GM19351 (cell line): ENCODE data around the gene SMAD3.

Experiments used
- ATAC-seq: cut with Tn5 transposase; IDR thresholded peaks from one replicate; pipeline ENCODE4 v1.9.1; 2021; ENCODE audit warnings: mild to moderate bottlenecking, moderate library complexity; ENCODE audit not compliant: unreplicated experiment

Gene SMAD3

DNA sequence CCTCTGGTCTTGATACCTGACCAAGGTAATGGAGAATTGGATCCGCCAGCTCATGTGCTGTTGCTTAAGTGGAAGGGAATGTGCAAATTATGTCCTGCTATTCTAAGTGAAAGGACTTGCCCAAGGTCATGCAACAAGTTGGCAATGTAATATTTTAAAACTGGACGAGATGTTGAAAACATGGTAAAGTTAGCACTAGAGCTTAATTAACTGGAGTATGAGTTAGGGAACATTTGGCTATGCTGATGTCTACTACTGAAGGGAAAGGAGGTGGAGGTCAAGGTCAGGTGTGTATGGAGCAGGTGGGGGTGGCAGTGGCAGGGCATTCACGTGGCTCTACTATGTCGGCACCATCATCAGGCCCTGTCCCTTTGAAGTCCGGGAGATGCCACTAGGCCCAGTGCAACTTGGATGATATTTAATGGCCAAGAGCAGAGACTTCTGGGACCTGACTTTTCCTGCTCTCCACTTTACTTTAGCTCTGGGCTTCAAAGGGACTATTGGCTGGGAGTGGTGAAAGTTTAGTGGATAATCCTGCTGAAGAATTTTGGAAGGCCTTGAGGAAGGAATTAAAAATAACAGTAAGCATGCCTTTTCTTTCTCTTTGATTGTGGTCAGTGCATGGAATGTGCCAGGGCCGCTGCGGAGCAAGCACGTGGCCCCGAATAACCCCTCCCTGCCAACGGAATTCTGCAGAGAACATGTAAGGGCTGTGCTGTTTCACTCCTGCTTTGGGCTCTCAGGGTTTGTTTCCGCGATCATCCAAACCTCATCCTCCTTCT, 14.9 kb downstream of the SMAD3 start:
- ATAC-seq = no peak

DNA sequence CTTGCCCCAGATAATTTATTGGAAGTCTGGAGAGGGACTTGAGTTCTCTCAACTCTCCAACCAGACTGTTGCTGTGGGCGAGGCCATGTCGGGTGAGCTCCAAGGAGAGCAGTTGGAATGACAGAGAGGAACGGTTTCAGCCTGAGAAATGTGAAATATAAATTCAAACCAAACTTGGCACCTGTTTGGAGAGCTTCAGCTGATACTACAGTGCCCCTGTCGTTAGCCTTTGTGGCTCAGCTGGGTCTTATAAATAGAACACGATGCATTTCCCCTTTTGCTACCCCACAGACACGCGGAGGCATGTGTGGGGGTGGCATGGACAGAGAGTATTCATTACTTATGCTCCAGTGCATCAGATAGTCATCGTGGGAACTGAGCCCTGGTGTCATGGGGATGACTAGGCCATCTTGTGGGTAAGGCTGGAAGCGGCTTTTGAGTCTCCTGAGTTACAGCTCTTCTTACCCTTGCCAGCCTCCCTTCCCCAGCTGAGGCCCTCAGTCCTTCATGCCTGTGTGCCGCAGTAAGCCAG, 15.6 kb downstream of the SMAD3 start:
- peak; percentile 46 for ATAC-seq

DNA sequence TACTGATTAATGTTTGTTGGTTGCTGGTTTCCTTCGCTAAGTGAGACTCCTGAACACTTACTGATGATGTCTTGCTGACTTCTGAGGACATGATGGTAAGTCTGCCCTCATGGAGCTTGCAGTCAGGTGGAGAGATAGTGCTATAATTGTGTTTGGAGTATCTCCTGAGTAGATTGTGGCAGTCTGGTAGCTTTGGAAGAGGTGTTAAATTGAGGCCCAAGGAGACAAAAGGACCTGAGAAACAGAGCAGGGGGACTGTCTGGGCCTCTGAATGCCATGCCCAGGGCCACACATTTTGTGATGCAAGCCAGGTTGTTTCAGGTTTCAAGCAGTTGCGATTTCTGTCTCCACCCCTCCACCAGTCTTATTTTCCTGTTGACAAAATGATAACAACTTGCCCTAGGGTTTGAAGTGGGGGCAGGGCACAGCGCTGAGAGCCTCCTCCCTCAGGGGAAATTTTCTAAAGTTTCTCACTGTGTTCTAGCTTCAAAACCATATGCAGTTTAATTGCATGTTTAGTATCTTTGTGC, 16.7 kb downstream of the SMAD3 start:
- ATAC-seq = no peak

- no peak for ATAC-seq
Observed at GRCh38 chr15:67083135-67083762, 17.8 kb downstream of the SMAD3 start.

- ATAC-seq = no peak
Observed at GRCh38 chr15:67084561-67084960, 19.2 kb downstream of the SMAD3 start.

DNA sequence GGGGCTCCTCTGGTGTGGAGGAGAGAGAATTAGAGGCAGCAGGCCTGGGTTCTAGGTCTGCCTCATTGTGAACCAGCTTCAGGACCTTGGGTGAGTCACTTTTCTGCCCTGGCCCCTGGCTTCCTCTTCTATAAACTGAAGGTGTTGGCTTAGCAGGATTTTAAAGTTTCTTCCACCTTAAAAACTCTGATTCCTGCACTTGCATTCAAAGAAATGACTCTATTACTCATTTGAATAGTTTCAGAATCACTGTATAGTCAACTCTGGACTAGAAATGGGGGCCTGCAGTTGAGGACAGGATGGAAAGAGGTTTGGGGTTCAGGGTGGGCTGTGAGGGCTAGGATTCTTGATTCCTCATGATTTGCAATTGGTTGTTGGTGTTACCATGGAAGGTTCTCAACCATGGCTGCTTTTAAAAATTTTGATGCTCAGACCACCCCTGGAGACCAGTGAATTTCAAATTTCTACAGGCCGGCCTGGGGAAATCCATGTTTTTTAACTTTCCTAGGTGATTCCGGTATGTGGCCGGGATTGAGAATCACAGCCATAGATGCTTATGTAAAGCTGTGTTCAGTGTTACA, 19.9 kb downstream of the SMAD3 start:
- peak; percentile 27 for ATAC-seq

DNA sequence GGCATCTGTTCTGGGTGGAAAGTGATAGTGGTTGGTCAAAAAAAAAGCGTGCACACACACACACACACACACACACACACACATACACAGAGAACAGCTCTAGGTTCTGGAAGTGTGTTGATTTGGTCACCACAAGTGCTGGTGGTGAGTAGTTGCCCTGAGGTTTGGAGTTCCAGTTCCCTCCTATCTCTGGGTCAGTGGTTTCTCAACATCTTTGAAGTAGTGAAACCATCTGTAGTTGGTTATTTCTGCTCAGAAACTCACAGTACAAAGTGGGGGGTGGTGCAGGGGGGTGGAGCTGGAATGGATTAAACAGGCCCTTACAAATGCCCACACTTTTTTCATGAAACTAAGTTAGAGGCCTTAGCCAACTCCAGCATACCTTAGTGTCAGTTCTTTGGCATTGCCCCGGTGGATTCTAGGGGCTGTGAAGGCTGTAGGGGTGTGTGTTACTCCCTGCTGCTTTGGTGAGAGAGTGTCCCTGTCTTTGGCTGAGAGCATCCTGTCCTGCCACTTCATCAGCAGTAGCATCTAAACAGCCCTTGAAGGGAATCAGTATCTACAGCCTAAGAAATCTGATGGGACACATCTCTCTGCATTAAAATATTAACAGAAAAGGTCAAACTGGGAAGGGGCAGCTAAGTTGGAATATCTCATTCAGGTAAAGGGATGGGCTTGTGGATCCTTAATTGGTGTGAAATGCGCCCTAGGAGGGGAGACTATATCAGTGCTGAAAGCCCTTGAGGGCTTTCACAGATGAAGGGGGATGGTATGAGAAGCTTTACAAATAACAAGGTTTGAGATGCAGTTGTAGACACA, 20.6 kb downstream of the SMAD3 start:
- ATAC-seq = peak; percentile 50

DNA sequence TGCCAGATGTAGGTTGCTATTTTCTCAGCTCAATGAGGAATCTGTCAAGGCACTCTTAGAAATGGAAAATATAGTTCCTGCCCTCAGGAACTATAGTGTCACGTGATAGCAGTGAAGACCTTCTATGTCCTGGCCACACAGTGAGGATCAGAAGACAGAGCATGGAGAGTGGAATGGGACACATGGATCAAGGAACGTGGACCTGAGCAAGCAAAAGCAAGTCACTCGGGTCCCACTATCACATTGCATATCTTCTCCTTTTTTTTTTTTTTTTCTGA, 21.2 kb downstream of the SMAD3 start:
- ATAC-seq = no peak

DNA sequence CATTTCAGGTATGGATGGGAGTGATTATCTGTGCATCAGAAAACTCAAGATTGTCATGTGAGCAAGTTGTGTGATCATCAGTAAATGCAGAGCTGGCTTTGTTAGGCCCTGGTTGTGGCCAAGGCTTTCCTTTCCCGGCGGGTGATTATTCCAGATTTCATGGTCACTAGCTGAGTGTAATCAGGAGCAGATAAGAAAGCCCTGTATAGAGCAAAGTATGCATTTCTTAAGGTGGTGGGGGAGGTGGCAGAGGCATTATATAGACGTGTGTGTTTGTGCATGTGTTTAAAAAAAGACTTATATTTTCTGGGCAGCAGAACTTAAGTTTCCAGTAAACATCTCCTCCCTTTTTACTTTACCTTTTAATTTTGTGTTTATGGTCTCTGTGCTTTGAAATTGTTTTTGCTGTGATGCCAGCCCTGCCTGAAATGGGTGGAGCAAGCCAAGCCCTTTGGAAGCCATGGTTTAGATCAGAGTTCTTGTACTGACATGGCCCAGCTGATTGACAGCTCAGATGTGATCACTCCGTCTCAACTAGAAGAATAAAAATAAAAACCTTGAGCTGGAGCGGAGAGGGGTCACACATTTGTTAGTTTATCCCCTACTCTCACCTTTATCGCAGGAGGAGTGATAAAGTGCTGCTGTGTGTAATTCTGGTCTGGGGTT, 22.2 kb downstream of the SMAD3 start:
- no peak for ATAC-seq

- ATAC-seq = no peak
Observed at GRCh38 chr15:67089217-67090193, 24.1 kb downstream of the SMAD3 start.

GRCh38 chr15:67090297-67091070, 25.1 kb downstream of the SMAD3 start:
- ATAC-seq = no peak

DNA sequence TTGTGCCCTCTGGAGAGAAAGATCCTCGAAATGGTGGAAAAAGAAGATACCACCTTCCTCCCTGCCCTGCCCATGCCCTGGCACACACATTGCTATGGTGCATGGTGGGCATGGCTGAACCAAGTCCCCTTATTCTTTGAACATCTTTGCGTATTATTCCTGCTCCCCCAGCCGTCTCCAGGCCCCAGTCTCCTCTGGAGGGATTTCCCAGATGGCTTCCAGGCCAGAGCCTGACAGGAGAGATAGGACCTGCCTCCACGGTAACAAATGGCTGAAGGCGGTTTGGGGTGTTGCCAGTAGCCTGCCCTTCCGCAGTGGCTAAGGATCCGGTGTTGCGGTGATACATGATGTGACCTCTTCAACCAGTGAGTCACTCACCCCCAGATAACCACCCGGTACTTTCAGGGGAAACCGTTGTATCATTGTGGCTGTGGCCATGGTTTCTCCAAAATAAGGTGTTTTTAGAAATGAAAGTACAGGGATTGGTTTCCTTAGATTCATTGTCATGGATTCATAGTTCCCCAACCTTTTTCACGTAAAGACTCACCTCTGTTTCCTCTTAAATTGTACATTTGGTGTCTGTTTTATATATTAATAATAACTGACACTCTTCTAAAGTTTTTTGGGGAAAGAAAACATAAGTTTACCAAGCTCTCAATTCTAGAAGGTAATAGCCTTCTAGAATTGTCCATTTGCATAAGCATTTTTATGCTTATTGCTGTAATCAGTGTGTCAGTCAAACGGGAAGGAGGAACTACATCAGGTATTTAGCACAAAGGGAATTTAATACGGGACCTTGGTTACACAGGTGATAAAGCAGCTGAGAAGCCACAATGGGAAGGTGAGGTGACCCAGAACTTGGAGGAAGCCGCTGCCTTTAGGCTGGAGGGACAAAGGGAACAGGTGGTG, 25.9 kb downstream of the SMAD3 start:
- ATAC-seq = peak; percentile 90

DNA sequence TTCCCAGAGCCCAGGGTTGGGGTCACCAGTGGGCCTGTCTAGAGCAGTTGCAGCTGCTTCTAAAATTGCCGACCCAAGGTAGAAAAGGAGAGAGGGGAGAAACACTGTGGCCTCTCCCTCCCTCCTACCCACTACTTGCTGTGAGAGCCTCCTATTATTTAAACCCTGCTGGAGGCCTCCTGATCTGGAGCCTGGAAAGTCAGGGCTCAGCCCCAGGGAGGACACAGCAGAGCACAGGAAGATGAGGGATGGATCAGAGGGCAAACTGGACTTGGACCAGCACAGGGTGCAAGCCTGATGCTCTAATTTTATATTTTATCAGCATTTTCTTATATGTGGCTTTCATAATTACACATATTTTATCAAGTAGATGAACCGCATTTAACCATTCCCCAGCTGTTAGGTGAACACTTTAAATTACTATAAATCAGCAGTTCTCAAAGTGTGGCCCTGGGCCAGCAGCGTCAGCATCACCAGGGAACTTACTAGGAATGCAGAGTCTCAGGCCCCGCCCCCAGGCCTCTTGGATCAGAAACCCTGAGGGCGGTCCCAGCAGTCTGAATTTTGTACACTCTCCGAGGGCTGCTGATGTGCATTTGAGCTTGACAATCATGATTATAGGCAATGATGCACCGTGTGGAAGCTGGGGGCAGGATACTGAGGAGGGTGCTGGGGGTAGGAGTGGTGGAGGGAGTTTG, 26.7 kb downstream of the SMAD3 start:
- ATAC-seq = no peak

GRCh38 chr15:67092752-67093503, 27.5 kb downstream of the SMAD3 start:
- ATAC-seq = no peak

DNA sequence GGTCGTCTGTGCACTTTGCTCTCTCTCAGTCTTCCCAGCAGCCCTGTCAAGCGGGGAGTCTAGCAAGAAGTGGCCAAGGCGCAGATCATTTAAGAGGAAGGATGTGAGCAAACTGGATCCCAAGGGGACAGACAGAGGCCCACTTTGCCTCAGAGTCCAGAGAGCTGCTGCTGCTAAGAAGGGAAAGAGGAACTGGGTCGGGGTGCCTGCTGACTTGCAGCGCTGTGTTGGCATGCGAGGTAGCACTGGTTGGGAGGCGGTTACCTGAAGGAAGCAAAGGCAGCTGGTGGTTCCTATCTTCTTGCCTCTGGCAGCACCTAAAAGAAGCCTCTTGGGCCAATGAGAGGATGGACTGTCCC, 28.1 kb downstream of the SMAD3 start:
- ATAC-seq = peak; percentile 45
